PC-3 (cell line): ENCODE results near the gene BTF3. TPM values are rescaled to one million over a fixed set of nuclear protein-coding genes. Genes with fewer than 3 reads are reported as not detected.
"Not testable (repeated sequence)": the region's sequence is repeated elsewhere in the genome, so short reads cannot be mapped to it uniquely, and the experiment has no call there.

Source experiments
- ATAC-seq: fragments of 200-7000 bp; cut with Tn5 transposase; 2 replicates; pipeline ENCODE4 v1.9.1; 2020; ENCODE audit warnings: mild to moderate bottlenecking, moderate library complexity
- BruUV-seq: library from RNA; stranded (reverse); fragments of 400-500 nt; replicated peaks from 2 replicates; lab custom pipeline; 2021; lab: Mats Ljungman, UMichigan
- CTCF ChIA-PET: fragments of 300-600 bp; sonication (Branson Sonifier 250); formaldehyde crosslinking; loops from one replicate; lab custom pipeline; 2022; ENCODE audit warnings: antibody characterized with exemption; lab: Charles Lee
- POLR2A ChIA-PET: fragments of 300-600 bp; sonication (Branson Sonifier 250); formaldehyde crosslinking; loops from one replicate; lab custom pipeline; 2022; ENCODE audit warnings: antibody characterized with exemption; ENCODE audit not compliant: unreplicated experiment; lab: Charles Lee
- DNase-seq: peaks from one replicate; pipeline ENCODE4 v3.0.0-alpha.2; 2015
- H2AFZ ChIP-seq: fragments of 300-600 bp; sonication (generic); 2 replicates; pipeline ENCODE4 v1.6.0; 2016; ENCODE audit warnings: antibody characterized with exemption, low read length
- H3F3A ChIP-seq: fragments of 300-600 bp; sonication (generic); one replicate; pipeline ENCODE4 v1.6.0; 2017; ENCODE audit warnings: antibody characterized with exemption, low read length, control low read depth, mild to moderate bottlenecking; ENCODE audit not compliant: unreplicated experiment
- H3K27ac ChIP-seq: fragments of 300-600 bp; sonication (generic); 2 replicates; pipeline ENCODE4 v1.5.1; 2016; ENCODE audit warnings: mild to moderate bottlenecking, low read length
- H3K27me3 ChIP-seq: fragments of 300-600 bp; sonication (generic); 2 replicates; pipeline ENCODE4 v1.6.1; 2016; ENCODE audit warnings: low read length, mixed read lengths
- H3K36me3 ChIP-seq: fragments of 300-600 bp; sonication (generic); 2 replicates; pipeline ENCODE4 v1.6.1; 2016; ENCODE audit warnings: low read depth, mixed run types, low read length, mixed read lengths
- H3K4me1 ChIP-seq: fragments of 300-600 bp; sonication (generic); 2 replicates; pipeline ENCODE4 v1.5.1; 2016; ENCODE audit warnings: low read length; ENCODE audit not compliant: insufficient read depth
- H3K4me2 ChIP-seq: fragments of 300-600 bp; sonication (generic); 2 replicates; pipeline ENCODE4 v1.6.0; 2016; ENCODE audit warnings: low read length
- H3K4me3 ChIP-seq: fragments of 300-600 bp; sonication (generic); 2 replicates; pipeline ENCODE4 v1.5.1; 2016; ENCODE audit warnings: mild to moderate bottlenecking, low read length, mixed read lengths
- H3K79me2 ChIP-seq: fragments of 300-600 bp; sonication (generic); 2 replicates; pipeline ENCODE4 v1.6.1; 2017; ENCODE audit warnings: low read length, mixed read lengths
- H3K9ac ChIP-seq: fragments of 300-600 bp; sonication (generic); 2 replicates; pipeline ENCODE4 v1.6.0; 2016; ENCODE audit warnings: mild to moderate bottlenecking, low read length
- H3K9me2 ChIP-seq: fragments of 300-600 bp; sonication (generic); replicated peaks from 2 replicates; pipeline ENCODE4 v1.6.1; 2016; ENCODE audit warnings: mixed run types, low read length, mixed read lengths
- H3K9me3 ChIP-seq: fragments of 300-600 bp; sonication (generic); 2 replicates; pipeline ENCODE4 v1.6.1; 2016; ENCODE audit warnings: low read length, mixed read lengths
- H4K20me1 ChIP-seq: fragments of 300-600 bp; sonication (generic); 2 replicates; pipeline ENCODE4 v1.6.1; 2016; ENCODE audit warnings: low read length, mixed read lengths
- EZH2 ChIP-seq: fragments of 300-600 bp; sonication (generic); IDR thresholded peaks from one replicate; pipeline ENCODE4 v1.6.1; 2017; ENCODE audit warnings: antibody characterized with exemption, mild to moderate bottlenecking, low read length; ENCODE audit not compliant: unreplicated experiment
- EZH2phosphoT487 ChIP-seq: fragments of 300-600 bp; sonication (generic); IDR thresholded peaks from 2 replicates; pipeline ENCODE4 v1.6.1; 2018; ENCODE audit warnings: mild to moderate bottlenecking, antibody characterized with exemption, low read length, borderline replicate concordance
- intact Hi-C: fragments of 100-400 bp; cut with micrococcal nuclease; formaldehyde crosslinking; loops from 2 replicates; pipeline ENCODE4 v1.9.0; 2023
- total RNA-seq: library from RNA; depleted of rRNA; stranded (reverse); fragments of >200 nt; gene quantifications from 2 replicates; pipeline ENCODE4 v1.2.3, GENCODE V29; 2014
- TF ChIP-seq, protein P1 (sequence below): fragments of 300-600 bp; sonication (generic); conservative IDR thresholded peaks from 2 replicates; pipeline ENCODE4 v1.5.1; 2017; ENCODE audit warnings: antibody characterized with exemption, low read depth, mild to moderate bottlenecking, low read length

Gene BTF3
- total RNA-seq, 1 experiment from 2014 or later, result 291 TPM

DNA sequence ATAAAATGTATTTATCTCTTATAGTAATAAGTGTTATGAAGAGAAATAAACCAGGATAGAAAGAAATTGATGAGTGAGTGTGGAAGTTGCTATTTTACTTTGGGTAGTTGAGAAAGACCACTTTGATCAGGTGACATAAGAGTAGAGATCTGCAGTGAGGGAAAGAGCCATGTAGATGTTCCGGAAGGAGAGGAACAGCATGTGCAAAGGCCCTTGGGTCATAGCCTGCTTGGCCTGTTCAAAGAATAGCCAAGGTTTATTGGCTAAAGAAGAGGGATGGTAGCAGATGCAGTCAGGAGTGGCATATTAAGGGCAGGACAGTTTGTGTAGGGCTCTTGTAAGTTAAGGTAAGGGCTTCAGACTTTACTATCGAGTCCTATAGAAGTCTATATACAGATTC lies 3.2 kb downstream of the BTF3 start:
- H2AFZ ChIP-seq, result no peak overlapping the region
- TF ChIP-seq EZH2phosphoT487, result no peak
- TF ChIP-seq EZH2, result no peak
- TF ChIP-seq, protein P1, sequence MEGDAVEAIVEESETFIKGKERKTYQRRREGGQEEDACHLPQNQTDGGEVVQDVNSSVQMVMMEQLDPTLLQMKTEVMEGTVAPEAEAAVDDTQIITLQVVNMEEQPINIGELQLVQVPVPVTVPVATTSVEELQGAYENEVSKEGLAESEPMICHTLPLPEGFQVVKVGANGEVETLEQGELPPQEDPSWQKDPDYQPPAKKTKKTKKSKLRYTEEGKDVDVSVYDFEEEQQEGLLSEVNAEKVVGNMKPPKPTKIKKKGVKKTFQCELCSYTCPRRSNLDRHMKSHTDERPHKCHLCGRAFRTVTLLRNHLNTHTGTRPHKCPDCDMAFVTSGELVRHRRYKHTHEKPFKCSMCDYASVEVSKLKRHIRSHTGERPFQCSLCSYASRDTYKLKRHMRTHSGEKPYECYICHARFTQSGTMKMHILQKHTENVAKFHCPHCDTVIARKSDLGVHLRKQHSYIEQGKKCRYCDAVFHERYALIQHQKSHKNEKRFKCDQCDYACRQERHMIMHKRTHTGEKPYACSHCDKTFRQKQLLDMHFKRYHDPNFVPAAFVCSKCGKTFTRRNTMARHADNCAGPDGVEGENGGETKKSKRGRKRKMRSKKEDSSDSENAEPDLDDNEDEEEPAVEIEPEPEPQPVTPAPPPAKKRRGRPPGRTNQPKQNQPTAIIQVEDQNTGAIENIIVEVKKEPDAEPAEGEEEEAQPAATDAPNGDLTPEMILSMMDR, result no peak
- no peaks in the 10 kb centered on the region for H3F3A ChIP-seq
- intact Hi-C loops, result no loop called here
- no peaks in the 10 kb centered on the region for H3K9me2 ChIP-seq
- H4K20me1 ChIP-seq, result peaks cover 38% of the 10 kb centered on the region
- BruUV-seq, result no TSS peak
- DNase-seq (no peak), ATAC-seq (no peak)
- no peak overlapping the region for H3K27ac ChIP-seq
- H3K27me3 ChIP-seq, result no peaks in the 10 kb centered on the region
- CTCF ChIA-PET, result no interaction called here
- no peak overlapping the region for H3K4me2 ChIP-seq
- H3K79me2 ChIP-seq, result peaks cover 61% of the 10 kb centered on the region
- POLR2A ChIA-PET, result no interaction called here
- no peaks in the 10 kb centered on the region for H3K9me3 ChIP-seq
- H3K4me3 ChIP-seq, result 0 out of 2 replicates have a peak overlapping the region, but pooled peaks have one; percentile 14
- H3K9ac ChIP-seq, result no peak overlapping the region
- H3K4me1 ChIP-seq, result peaks cover 16% of the 10 kb centered on the region; the same call in 1 of the 2 replicates
- H3K36me3 ChIP-seq, result peaks cover 60% of the 10 kb centered on the region

DNA sequence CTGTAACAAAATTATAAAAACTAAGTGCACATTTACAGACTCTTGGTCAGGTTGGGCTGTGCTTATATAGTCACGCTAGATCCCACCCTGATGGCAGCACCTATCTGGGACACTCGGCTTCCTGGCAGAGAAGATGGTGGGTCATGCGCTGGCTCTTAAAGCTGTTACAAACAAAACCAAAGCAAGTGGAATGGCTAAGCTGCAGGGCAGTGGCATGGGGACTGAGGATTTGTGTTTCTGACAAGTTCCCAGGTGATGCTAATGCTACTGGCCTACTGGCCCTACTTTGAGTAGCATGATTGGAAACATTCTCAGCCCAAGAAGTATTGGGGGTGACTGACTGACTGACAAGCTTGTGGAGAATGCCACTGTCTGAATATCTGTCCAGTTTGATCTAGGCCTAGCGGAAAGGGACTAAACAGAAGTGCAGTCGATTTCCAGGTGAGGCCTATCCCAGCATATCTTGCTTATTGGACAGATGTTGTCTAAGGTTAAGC lies 8.3 kb downstream of the BTF3 start:
- POLR2A ChIA-PET, result no interaction called here
- peaks cover 4% of the 10 kb centered on the region for H3F3A ChIP-seq

DNA sequence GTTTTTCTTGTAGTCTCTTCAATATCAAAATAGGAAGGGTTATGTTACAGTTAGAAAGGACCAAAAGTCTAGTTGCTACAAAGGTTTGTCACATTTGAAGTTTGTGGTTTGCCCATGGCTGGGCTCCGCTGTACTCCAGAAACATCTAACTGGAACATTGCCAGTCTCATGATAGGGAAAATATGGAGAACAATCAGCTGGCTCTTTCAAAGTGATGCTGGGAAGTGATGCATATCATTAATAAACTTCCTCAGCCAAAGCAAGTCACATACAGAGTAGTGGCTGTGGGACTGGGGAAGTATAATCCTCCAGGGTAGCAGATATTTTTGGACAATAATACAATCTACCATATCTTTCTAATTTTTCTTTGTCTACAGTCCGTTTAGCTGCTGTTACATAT lies 8.8 kb downstream of the BTF3 start:
- H3K4me3 ChIP-seq, result no peak overlapping the region
- CTCF ChIA-PET, result no interaction called here
- no peaks in the 10 kb centered on the region for H3K9me2 ChIP-seq
- no peaks in the 10 kb centered on the region for H3K27me3 ChIP-seq
- intact Hi-C loops, result no loop called here
- ATAC-seq (no peak), DNase-seq (no peak)
- H3K36me3 ChIP-seq, result peaks cover 35% of the 10 kb centered on the region
- no peak overlapping the region for H3K27ac ChIP-seq
- peaks cover 19% of the 10 kb centered on the region for H3K79me2 ChIP-seq
- H3K4me2 ChIP-seq, result no peak overlapping the region
- no peaks in the 10 kb centered on the region for H3K4me1 ChIP-seq
- H3K9me3 ChIP-seq, result no peaks in the 10 kb centered on the region
- BruUV-seq, result no TSS peak
- peaks cover 4% of the 10 kb centered on the region for H3F3A ChIP-seq
- peaks cover 12% of the 10 kb centered on the region; the same call in 1 of the 2 replicates for H4K20me1 ChIP-seq
- no peak overlapping the region for H2AFZ ChIP-seq
- POLR2A ChIA-PET, result no interaction called here
- H3K9ac ChIP-seq, result no peak overlapping the region
- TF ChIP-seq, protein P1, result no peak
- TF ChIP-seq EZH2phosphoT487 (no peak), EZH2 (no peak)

More for the DNA sequence above, 8.3 kb downstream of the BTF3 start:
- Histone ChIP-seq H3K79me2 (peaks cover 25% of the 10 kb centered on the region), H3K4me3 (no peak overlapping the region), H3K9ac (no peak overlapping the region), H2AFZ (no peak overlapping the region), H3K27ac (no peak overlapping the region), H3K27me3 (no peaks in the 10 kb centered on the region), H3K36me3 (peaks cover 38% of the 10 kb centered on the region), H3K9me2 (no peaks in the 10 kb centered on the region), H3K4me2 (no peak overlapping the region), H4K20me1 (peaks cover 13% of the 10 kb centered on the region), H3K9me3 (no peaks in the 10 kb centered on the region), H3K4me1 (no peaks in the 10 kb centered on the region)
- intact Hi-C loops, result no loop called here
- no peak for DNase-seq
- TF ChIP-seq, protein P1, result no peak
- no peak for TF ChIP-seq EZH2phosphoT487
- no peak for TF ChIP-seq EZH2
- ATAC-seq, result no peak
- no TSS peak for BruUV-seq
- CTCF ChIA-PET, result no interaction called here

DNA sequence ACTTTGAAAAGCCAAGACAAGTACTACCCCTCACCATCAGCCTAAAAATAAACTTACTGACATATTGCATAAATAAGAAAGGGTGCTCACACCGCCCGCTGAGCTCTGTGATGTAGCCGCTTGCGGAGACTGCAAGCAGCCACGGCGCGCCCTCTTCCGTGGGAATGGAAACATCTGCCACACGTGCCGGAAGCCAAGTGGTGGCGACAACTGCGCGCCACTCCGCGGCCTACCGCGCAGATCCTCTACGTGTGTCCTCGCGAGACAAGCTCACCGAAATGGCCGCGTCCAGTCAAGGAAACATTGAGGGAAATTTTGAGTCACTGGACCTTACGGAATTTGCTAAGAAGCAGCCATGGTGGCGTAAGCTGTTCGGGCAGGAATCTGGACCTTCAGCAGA lies 10.3 kb downstream of the BTF3 start:
- H2AFZ ChIP-seq, POLR2A ChIA-PET, H4K20me1 ChIP-seq, H3K9me2 ChIP-seq, BruUV-seq, H3K4me3 ChIP-seq, H3K9me3 ChIP-seq, ATAC-seq, H3K4me1 ChIP-seq, intact Hi-C loops, H3K27ac ChIP-seq, DNase-seq, CTCF ChIA-PET, H3K4me2 ChIP-seq, H3K79me2 ChIP-seq, H3K9ac ChIP-seq, H3F3A ChIP-seq, H3K27me3 ChIP-seq: not testable (repeated sequence)
- peaks cover 20% of the 10 kb centered on the region for H3K36me3 ChIP-seq
